ENCODE data around the gene SVOPL.

The SVOPL gene

DNA sequence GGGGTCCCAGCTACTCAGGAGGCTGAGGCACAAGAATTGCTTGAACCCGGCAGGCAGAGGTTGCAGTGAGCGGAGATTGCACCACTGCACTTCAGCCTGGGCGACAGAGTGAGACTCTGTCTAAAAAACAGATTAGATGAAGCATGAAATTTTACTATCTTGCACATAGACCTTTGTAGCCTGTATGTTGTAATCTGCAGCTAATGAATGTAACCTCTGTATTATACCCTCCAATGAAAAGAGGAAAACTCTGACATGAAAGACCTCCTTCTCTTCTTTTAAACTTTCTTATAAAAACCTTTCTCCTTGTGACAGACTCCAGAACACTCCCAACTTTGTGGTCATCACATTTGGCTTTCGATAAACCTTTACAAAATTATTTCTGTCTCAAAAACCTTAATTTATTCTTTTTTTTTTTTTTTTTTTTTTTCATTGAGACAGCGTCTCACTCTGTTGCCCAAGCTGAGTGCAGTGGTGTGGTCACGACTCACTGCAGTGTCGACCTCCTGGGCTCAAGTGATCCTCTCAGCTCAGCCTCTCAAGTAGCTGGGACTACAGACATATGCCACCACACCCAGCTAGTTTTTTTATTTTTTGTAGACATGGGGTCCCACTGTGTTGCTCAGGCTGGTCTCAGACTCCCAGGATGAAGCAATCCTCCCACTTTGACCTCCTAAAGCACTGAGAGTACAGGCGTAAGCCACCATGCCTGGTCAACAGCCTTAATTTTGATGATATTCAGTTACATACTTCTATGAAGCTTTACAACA, 97.4 kb downstream of the SVOPL start:
- no peak for DNase-seq

DNA sequence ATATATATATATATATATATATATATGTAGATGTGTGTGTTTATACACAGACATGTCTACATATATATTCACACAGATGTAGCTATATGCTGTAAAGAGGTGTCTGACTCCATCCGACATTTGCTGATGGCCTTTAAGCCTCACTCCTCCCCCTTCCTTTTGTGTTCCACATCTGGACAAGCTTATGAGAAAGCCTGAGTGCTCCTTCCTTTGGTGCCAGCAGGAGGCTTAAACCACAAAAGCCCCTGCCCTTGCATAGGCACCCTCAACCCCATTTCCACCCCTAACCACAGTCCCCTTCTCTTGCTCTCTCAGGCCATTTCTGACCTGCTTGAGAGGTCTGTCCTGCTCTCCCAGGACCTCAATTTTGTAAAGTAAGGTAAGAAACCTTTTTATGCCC, 98.7 kb downstream of the SVOPL start:
- DNase-seq: no peak

DNA sequence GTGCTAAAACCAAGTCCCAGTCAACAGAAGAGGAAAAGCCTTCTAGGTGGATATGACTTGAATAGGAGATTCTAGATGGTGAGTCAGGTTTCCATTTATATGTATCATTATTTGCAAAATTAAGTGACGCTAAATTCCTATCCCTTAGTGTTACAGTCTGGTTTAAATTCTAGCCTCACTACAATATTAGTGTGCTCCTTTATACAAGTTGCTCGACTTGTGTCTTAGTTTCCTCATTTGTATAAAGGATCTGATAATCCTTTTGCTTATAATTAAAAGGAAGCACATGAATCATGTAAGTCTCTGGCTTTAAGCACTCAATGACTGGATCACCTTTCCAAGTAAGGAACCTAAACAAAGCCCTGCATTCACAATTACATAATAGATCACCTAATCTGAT, 105.7 kb downstream of the SVOPL start:
- DNase-seq: no peak

DNA sequence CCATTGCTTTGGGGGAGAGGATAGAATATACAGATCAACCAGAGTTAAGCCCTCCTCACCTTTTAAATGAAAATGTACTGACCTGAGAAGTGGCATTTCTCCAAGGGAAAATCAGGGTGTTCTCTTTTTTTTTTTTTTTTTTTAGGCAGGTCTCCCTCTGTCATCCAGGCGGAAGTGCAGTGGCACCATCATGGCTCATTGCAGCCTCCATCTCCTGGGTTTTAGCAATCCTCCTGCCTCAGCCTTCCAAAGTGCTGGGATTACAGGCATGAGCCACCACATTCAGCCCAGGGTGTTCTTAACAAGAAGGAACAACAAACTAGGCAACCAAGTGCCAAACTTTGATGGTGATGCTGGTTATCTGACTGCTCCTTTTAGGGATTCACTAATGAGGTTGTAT, 111.0 kb downstream of the SVOPL start:
- DNase-seq: no peak

DNA sequence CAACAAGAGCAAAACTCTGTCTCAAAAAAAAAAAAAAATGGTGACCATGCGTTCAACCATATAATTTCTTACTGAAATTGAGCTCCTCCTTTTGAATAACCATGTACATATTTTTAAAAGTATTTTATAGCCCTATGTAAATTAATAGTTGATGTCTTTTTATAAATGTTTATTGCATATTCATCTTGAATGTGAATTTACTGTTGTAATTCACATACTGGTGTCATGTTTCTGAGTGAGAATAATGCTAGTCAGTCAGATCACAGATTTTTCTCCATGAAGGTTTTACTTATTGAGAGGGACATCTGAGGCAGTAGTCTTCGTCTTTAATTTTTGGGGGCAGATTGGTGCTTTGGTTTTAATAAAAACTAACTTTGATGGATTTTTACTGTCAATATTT, 112.2 kb downstream of the SVOPL start:
- no peak for DNase-seq

DNA sequence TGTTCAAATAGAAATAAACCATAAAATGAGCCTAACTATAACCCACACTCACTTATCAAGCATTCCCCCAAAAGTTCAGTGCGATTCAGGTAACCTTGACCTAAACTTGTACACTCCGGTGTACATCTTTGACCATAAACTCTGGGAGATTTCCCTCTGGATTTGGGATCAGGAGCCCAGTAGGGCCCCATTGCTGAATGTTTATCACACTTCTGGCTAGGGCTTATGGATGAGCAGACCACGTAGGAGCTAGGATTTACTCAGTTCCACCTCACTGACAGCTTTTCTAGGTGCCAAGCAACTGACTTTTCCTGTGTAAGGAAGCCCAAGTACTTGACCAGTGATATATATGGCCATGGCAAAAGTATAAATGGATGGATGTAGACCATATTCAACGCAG, 113.7 kb downstream of the SVOPL start:
- DNase-seq: no peak

DNA sequence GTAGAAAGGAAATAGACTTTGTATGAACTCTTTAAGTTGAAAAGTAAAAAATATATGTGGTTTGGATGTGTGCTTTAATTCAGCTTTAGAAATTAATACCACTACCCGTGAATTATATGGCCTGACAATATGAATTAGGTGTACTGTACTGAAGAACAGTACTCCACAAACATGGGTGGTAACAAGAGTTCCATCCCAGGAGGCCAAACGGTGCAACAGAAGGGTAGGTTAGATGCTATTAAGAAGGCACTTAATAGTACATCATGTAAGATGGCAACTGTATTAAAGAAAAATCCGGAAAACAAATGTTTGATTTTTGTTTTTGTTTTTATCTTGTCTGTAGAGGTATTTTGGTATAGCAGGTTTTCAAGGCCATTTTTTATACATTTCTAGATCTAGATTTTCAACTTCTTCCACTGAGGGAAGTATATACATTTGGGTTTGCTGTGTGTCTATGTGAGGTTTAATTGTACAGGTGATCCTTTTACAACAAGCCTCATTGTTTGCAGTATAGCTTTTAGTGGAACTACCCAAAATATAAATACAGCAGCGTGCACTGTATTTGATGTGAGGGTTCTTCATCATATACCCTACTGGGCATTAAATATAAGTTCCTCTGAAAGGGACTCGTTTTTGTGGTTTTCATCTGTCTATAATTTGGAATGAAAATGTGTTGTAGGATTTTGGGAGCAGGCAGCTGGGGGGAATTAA, 115.7 kb downstream of the SVOPL start:
- no peak for DNase-seq

DNA sequence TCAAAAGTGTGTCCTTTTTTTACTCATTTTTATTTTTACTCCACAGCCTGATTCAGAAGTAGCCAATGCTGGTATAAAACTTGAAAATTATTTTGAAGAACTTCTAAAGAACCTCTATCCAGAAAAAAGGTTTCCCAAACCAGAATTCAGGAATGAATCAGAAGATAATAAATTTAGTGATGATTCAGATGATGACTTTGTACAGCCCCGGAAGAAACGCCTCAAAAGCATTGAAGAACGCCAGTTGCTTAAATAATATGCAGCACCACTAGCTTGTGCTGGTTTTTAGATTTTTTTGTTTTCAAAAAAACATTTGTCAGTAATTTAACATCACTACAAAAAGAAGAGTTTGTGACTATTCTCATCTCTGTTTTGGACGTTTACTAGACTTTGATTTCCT, 116.5 kb downstream of the SVOPL start:
- no peak for DNase-seq

DNA sequence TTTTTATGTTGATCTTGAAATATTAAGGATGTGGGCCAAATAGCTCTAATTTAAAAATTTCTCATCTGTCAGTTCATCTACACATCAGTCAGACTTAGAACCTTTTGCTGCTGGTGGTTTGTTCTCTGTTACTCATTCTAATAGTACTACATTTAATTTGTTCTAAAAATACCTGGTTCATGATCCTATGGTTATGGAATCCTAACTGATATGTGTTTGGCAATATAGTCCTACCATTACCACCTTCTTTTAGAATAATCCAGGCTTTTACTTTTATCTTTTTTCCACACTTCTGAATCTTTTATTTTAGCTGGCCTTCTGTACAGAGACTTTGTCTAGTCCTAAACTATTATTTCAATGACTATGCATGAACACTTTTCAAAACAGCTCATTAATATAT, 116.9 kb downstream of the SVOPL start:
- DNase-seq: no peak

DNA sequence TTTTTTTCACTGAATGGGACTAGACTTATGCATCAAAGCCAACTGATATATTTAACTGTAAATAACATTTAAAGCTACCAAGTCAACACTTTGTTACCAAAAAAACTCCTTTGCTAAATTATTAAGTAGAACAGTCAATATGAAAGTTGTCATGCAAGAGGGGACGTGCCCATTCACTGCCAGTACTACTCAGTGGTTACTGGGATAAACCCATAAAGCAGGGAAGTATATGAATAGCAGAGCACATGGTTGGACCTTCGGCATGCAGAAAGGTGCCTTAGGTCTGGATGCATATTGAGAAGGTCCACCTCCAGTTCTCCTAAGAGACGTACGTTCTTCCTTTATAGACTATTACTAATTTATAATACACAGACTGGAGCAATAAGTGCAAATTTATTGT, 120.1 kb downstream of the SVOPL start:
- DNase-seq: no peak

DNA sequence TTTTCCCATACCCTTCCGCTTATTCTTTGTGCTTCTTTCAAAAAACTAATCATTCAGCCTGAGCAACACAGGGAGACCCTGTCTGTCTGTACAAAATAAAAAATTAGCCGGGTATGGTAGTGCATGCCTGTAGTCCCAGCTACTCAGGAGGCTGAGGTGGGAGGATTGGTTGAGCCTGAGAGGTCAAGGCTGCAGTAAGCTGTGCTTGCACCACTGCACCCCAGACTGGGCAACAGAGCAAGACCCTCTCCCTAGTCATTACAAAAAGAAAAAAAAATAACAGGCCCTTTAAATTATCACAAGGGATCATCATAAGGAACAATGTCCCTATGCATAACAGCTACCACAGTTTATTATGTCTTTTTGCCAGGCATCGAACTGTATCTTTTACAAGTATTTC, 121.5 kb downstream of the SVOPL start:
- no peak for DNase-seq

DNA sequence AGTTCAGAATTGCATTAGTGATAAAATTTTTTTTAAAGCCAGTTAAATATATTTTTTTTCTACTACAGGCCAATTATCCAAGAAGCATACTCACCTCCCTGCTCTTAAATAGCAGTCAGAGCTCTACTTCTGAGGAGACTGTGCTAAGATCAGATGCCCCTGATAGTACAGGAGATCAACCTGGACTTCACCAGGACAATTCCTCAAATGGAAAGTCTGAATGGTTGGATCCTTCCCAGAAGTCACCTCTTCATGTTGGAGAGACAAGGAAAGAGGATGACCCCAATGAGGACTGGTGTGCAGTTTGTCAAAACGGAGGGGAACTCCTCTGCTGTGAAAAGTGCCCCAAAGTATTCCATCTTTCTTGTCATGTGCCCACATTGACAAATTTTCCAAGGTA, 122.0 kb downstream of the SVOPL start:
- no peak for DNase-seq

DNA sequence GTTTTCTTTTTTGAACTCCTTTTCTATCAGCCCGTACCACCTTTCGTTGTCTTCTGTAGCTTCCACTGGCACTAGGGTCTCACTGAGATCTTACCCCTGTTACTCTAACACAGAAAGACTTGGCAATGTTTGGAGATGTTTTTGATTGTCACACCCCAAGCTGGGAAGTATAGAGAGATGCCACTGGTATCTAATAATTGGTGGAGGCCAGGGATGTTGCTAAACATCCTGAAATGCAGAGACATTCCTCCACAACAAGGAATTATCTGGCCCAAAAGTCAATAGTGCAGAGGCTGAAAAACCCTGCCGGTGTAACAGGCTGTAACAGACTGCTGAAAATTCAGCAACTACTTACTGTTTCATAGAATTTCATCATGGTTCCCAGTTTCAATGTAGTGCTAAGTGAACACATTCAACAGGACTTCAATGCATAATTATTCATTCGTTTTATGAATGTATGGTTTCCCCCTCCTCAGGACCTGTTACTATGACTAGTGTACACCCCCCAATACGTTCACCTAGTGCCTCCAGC, 125.2 kb downstream of the SVOPL start:
- DNase-seq: no peak

DNA sequence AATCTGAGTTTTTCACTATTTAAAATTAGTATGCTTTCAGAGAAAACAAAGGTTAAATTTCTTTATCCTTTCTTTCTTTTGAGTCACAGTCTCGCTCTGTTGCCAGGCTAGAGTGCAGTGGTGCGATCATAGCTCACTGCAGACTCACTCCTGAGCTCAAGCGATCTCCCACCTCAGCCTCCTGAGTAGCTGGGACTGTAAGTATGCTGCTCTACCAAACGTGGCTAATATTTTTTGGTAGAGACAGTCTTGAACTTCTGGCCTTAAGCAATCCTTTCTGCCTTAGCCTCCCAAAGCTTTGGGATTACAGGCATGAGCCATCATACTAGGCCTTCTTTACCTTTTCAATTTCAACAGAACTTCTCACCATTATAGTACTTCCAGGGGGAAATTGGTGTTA, 127.4 kb downstream of the SVOPL start:
- no peak for DNase-seq

DNA sequence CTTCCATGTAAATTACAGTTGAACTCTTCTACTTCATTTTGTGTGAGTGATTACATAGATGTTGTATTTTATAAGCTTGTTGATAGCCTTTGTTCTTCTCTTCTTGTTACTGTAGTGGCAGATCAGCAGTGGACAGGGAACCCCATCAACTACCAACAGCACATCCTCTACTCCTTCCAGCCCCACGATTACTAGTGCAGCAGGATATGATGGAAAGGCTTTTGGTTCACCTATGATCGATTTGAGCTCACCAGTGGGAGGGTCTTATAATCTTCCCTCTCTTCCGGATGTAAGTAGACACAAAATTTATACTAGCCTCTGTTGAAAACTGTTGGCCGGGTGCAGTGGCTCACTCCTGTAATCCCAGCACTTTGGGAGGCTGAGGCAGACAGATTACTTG, 130.4 kb downstream of the SVOPL start:
- no peak for DNase-seq

DNA sequence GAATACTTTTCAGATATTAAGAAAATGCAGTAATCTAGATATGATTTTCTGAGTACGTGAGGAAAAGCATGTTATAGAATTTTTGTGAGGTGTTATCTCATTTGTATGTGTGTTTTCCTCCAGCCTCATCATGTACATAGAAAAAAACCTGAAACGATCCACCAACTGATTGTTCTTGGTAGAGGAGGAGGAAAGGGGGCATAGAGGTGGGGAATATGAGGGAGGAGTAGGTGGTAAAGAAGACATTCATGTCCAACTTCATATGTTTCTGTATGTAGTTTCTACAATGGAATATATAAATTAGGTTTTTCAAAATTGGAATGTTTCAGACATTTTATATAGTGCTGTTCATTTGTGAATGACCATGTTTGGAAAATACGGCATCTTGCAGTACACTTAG, 131.7 kb downstream of the SVOPL start:
- no peak for DNase-seq

DNA sequence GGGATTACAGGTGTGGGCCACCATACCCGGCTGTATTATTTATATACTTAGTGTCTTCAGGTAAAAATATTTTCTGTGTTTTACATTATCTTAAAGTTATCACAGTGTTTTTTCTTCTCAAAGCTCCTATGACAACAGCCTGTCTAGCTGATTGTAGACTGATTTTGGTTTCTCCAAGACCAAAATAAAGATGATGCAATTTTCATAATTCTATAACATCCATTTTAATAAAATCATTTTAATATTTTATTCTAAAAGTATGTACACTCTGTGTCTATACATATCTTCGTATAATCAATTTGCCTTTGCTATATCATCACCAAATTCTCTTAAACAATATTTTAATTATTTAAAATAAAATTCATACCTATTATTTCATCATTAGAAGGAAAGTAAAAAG, 132.5 kb downstream of the SVOPL start:
- no peak for DNase-seq

DNA sequence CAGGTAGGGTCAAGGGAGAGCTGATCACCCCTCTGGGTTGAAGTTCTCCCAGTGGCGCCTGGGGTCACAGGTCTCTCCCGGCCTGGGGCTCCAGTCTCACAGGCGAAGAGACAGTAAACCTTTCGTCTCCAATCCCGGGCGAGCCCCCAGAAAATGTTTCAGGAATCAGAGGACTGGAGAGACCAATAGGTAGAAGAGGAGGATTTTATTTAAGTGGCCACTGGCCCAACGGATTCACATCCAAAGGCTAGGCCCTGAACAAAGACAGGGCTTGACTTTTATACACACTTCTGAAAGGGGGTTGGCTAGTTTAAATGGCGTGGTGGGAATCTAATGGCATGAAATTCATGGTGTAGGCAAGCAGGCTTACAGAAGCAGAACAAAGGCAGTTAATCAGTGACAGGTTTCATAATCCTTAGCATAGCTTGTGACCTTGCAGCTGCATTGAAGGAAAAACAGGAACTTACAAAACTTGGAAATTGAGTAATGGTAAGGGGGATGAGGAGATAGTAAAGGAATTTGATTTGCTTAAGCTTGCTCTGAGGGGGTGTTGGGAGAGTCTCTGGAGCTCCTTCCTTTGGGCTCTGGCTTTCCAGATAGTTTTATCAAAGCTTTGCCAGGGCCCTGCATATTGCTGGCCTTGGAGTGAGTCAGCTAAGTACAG, 135.6 kb downstream of the SVOPL start:
- DNase-seq: no peak

DNA sequence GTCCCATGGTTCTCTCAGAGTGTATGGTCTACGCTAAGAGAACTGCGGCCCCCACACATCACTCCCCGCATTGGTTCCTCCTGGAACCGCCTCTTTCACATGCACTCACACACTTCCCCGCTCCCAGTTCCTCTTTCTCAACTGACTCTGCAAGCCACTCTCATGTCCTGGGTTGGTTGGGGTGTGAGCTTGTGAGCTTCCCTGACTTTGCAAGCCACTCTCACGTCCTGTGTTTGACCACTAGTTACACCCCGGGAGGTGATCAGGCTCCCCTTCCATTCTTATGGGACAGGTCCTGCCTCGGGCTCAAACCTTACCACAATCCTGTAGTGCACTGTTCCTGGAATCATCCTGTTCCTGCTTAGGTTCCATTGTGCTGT, 136.1 kb downstream of the SVOPL start:
- DNase-seq: no peak

DNA sequence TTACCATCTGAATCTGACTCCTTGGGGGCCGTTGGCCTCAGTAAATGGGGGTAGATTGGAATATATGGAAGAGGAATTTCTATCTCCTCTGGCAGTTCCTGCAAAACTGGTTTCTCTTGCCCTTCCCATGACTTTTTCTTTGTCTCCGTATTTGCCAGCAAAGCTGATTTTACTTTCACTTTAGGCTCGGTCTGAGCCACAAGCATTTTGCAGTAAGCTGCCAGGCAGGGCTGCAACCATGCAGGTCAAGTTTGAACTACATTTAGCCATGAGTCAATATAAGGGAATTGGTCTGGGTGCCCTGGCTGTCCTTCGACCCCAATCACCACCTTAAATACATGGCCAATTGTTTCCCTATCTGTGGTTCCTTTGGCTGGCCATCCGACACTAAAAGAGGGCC, 136.8 kb downstream of the SVOPL start:
- DNase-seq: no peak

DNA sequence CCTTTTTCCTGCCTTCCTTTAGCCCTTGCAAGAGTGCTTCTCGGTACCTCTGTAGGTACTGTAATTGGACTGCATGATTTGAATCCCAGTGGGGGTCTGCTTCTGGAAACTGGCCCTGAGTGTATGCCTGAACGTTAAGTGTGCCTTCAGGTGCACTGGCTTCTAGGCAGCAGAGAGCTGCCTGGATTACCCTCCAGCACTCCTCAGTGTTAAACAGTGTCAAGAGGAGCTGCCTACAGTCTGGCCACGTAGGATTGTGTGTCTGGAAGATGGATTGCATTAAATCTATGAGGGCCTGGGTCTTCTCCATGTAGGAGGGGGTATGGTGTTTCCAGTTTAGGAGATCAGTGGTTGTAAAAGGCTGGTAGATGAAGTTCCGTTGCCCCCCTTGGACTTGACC, 137.4 kb downstream of the SVOPL start:
- DNase-seq: no peak

DNA sequence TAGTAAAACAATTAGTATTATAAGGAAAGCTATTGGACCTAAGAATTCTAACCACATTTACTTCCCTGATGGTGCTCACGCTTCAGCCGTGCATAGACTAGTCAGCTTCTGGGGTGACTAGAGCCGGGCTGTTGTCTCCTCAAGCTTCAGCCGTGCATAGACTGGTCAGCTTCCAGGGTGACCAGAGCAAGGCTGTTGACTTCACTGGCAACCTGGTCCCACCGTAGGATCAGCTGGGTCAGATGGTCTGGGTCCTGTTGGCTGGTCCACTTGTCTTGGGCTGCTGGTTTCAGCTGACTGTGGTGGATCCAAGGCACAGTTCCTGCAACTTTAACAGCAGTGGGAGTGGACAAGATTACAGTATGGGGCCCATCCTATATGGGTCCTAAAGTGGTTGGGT, 141.7 kb downstream of the SVOPL start:
- DNase-seq: no peak

DNA sequence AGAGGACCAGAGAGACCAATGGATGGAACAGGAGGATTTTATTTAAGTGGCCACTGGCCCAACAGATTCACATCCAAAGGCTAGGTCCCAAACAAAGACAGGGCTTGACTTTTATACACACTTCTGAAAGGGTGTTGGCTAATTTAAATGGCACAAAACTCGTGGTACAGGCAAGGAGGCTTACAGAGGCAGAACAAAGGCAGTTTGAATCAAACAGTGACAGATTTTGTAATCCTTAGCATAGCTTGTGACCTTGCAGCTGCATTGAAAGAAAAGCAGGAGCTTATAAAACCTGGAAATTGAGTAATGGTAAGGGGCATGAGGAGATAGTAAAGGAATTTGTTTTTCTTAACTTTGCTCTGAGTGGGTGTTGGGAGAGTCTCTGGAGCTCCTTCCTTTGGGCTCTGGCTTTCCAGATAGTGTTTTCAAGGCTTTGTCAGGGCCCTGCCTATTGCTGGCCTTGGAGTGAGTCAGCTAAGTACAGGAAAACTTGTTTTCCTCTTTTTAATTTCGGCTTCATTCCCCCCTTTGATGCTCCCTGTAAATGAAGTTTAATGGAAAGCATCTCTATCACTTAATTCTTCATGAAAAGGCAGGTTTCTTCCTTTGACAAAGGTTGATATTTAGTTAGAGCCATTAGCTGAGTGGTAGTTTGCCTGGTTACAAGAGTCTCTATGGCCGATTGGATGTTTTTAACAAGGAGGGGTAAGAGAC, 144.2 kb downstream of the SVOPL start:
- DNase-seq: no peak
